ENCODE data around the gene PCED1B.

- TF ChIP-seq CTCF (IDR thresholded peaks at IDR 0.05) (no peak), EZH2phosphoT487 (IDR thresholded peaks at IDR 0.05) (no peak), EZH2 (IDR thresholded peaks at IDR 0.05) (no peak)
Observed at GRCh38 chr12:47165934-47166333, 86.5 kb downstream of the PCED1B start.

All from neural progenitor cell (in vitro differentiated cells).